Fibroblast of the conjunctiva (primary cell): Measurements from ENCODE around the gene CNTN5.

Source experiments
- DNase-seq: peaks from one replicate; pipeline ENCODE4 v3.0.0-alpha.2; 2010; ENCODE audit warnings: low read depth

CNTN5 gene

GRCh38 chr11:99519095-99519494 is 498.3 kb downstream of the CNTN5 start:
- no peak for DNase-seq

DNA sequence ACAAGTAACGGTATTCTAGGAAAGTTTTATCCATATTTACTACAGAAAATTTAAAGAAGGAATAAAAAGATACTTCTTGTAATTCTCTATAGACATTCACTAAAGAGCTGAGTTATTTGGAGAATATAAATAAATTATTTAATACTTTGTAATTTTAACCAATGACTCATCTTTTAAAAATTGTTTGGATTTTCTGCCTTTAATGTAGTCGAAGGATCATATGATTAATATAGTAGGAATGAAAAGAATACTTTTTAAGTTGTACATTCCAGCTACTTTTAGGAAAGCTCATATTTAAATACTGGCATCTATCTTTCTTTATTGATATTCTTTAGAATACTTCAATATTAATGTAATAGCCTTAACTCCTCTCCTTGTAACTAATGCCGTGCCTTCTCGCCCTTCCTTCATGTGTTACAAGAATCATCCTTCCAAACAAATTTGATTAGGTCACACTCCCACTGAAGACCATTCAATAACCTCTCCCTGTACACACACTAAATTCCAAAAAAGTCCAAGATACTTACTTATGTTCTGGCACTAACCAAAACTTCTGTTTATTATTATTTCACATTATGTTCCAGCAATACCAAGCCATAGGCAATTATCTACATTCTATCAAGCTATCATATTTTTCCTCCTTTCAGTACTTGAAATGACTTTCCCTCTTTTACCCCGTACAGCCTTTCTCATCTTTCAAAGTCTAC is 501.9 kb downstream of the CNTN5 start:
- DNase-seq: peak; percentile 9

DNA sequence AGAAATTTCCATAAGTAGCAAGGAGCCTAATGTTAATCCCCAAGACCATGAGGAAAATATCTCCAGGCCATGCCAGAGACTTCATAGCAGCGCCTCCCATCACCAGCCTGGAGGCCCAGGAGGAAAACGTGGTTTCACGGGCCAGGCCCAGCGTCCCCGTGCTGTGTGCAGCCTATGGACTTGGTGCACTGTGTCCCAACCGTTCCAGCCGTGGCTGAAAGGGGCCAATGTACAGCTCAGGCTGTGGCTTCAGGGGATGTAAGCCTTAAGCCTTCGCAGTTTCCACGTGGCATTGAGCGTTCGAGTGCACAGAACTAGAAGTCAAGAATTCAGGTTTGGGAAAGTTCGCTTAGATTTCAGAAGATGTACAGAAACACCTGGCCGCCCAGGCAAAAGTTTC is 510.7 kb downstream of the CNTN5 start:
- DNase-seq: no peak

- DNase-seq: peak; percentile 9
Observed at GRCh38 chr11:99534812-99535211, 514.1 kb downstream of the CNTN5 start.

DNA sequence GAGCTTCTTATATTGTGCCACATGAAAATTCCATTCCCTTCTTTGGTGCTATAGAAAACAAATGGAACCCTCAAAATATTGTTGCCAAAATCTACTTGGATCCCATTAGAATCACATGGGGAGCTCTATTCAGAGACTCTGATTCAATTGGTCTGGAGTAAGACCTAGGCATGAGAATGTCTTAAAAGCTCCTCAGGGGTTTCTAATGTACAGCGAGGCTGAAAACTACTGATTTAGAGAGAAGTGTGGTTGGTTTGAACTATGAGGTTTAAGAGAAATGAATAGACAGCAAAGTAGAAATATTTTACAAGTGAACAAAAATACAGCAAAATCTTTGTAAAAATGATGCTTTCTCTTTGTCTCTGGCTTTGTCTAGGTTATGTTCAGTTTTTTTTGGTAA is 514.7 kb downstream of the CNTN5 start:
- no peak for DNase-seq

- no peak for DNase-seq
Observed at GRCh38 chr11:99535819-99536218, 515.1 kb downstream of the CNTN5 start.

GRCh38 chr11:99537681-99538080 is 516.9 kb downstream of the CNTN5 start:
- DNase-seq: no peak

- DNase-seq: no peak
Observed at GRCh38 chr11:99545616-99546015, 524.9 kb downstream of the CNTN5 start.

DNA sequence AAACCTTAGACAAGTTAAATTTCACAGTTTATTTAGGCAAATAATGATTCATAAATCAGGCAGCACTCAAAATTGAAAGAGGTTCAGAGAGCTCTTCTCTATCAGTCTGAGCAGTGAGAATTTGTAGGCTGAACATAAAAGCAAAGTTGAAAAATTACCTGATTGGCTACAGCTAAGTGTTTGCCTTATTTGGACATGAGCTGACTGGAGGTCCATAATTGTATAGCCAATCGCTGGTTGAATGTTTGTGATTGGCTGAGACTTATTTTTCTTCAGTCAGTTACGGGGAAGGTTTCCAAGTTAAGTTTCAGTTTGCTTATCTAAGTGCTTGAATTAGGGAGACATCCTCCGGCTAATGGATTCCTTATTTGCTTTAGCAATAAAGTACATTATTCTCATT is 527.5 kb downstream of the CNTN5 start:
- no peak for DNase-seq

DNA sequence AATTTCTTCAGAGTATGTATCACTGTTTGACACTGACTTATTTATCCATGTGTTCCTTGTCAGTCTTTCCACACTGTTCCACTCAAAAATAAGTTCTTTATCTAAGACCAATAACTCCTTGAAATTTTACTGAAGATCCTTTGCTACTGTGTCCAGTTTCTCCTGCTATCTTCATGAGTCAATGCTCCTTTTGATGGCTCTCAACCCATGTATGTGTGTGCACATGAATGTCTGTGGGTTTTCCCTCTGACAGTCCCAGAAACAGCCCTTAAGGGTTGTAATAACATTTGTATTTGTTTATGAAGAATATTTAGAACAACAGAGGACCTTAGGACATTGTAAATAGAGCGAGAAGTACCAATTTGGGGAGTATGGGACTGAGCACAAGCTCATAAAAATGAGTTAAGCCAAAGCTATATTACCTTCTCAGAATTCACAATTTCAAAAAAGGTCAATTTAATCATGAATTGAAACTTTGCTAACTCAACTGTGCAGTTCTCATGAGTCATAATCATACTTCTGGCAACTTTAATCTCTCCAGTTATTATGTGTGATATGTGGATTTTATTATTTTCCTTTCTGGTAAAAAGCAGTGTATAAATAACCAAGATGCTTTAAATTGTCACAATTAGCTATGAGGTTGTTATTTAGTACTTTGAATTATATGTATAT is 533.6 kb downstream of the CNTN5 start:
- no peak for DNase-seq

GRCh38 chr11:99555486-99555885 is 534.7 kb downstream of the CNTN5 start:
- DNase-seq: no peak

GRCh38 chr11:99565333-99565732 is 544.6 kb downstream of the CNTN5 start:
- DNase-seq: no peak

- DNase-seq: no peak
Observed at GRCh38 chr11:99567334-99567956, 546.7 kb downstream of the CNTN5 start.

GRCh38 chr11:99568808-99569207 is 548.1 kb downstream of the CNTN5 start:
- no peak for DNase-seq

- DNase-seq: no peak
Observed at GRCh38 chr11:99571094-99571493, 550.3 kb downstream of the CNTN5 start.

DNA sequence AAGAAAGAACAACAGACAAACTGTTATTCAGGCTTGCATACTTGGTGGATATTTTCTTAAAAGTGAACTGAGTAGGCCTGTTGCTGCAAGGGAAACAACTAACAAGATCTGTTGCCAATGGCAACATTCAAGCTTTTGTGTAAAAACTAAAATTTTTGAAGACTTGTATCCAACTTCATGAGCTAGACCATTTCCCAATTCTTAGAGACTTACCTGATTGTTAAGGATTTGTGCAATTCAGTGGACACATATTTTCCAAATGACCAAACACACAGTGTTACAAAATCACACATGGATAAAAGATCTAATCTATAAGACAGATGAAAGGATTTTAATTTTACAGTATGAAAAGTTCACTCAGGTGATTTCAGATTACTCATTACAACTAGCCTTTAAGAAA is 564.1 kb downstream of the CNTN5 start:
- no peak for DNase-seq

DNA sequence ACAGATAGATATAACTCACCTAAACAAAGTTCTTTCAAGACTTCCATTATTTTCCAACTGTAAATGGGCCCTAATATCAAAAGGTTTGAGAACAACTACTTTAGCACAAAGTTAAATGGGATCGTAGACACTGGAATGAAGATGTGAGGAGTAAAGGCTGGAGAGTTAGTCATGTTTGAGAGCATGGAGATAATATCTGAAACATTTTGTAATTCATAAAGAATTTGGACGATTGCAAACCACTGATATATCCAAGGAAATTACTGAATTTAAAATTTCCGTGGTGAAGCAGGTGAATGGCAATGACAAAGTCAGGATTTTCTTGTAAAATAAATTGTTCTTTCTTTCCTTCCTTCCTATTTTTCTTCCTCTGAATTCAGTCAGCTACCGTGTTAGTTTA is 564.9 kb downstream of the CNTN5 start:
- no peak for DNase-seq

DNA sequence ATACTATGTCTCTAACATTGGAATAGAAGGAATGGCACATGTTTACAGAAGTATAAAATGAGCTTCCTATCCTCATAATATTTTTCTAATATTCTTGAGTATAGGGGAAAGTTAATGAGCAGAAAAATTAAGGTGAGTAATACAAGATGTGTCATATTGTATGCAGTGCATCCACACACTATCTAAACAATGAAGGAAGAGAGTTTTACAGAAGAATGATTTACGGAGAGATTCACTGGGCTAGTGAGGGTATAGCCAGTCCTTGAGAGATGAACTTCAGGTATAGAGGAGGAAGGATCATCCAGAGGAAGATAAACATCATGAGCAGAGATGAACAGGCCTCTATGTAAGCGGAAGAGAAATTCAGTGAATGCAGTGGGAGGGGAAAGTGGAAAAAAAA is 569.0 kb downstream of the CNTN5 start:
- DNase-seq: no peak

DNA sequence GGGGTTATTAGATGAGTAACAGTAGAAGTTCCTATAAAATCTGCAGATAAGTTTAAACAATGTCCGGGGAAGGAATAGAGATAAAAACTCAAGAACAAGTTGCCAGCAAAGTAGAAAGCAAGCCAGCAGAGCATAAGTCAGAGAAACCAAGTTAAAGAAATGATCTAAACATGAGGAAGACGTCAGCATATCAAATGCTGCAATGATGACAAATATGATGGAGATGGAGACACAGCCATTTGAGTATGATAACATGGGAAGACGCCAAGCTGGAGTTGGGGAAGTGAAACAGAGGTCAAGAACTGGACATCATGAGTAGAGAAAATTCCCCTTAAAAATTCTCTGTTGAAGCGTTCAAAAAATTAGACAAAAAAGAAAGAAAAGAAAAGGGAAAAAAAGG is 571.5 kb downstream of the CNTN5 start:
- DNase-seq: no peak

DNA sequence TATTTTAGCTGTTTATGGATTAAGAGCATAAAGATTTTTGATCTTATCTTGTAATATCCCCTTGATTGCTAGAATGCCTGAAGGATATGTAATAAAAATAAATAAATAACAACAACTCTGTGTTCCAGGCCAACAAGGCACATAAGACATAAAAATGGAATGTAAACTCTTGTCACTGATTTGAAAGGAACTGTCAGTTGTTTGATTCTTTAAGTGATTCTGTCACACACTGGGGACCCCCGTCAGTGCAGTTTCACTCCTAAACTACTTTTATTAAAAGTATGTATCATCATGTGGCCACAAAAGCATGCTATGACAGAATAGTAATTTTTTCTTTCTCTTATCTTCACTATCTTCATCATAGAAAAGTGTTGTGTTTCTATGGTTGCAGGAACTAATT is 572.4 kb downstream of the CNTN5 start:
- no peak for DNase-seq

GRCh38 chr11:99601179-99601578 is 580.4 kb downstream of the CNTN5 start:
- DNase-seq: no peak

DNA sequence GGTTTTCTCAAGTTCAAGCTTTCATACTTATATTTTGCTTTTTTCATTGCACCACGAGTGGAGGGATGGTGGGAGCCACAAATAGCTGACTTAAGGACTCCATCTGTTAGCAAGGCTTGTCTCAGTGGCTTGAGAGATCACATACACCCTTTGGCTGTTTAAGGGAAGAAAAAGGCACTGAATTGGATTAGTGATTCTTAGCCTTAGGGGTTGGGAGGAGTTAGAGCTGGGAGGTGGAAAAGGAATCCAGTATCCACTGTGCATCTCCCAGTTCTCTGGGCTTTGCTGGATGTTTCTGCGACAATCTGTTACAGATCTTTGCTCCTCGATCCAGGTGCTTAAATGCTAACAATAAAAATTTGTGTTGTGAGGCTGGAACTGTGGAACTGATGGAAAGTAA is 593.6 kb downstream of the CNTN5 start:
- no peak for DNase-seq

DNA sequence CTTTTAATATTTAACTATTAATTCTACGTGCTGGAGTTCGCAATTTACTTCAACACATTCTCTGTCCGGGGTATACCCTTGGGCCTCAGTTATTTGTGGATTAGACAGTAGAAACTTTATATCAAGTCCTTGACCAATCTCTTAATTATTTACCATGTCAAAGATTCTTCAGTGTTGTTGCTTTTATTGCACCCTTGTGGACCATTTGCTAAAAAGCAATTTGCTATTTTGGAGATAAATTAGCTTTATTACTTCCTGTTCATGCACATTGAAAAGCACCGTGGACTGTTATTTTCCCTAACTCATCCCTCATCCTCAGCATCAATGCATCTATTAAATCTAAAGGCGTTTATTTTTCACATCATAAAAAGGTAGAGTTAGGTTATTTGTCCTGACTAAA is 609.9 kb downstream of the CNTN5 start:
- no peak for DNase-seq

GRCh38 chr11:99631618-99632017 is 610.9 kb downstream of the CNTN5 start:
- no peak for DNase-seq
